Testis (tissue), 2 donors: ENCODE measurements around the gene RFC5.

Experiments
- CTCF ChIP-seq, 3 experiments: fragments of 450-650 bp in 2 of 3; fragments of 200-600 bp in 1 of 3; sonication (generic) in 1 of 3; IDR thresholded peaks; one replicate each; pipeline ENCODE4 v1.5.1; 2016 to 2019; ENCODE audit warnings: antibody characterized with exemption in 3 of 3, mild to moderate bottlenecking in 2 of 3, moderate library complexity in 1 of 3
- POLR2A ChIP-seq: fragments of 450-650 bp; IDR thresholded peaks from one replicate; pipeline ENCODE4 v1.6.1; 2017; ENCODE audit warnings: antibody characterized with exemption, mild to moderate bottlenecking, moderate library complexity

- TF ChIP-seq CTCF (IDR thresholded peaks at IDR 0.05) (no peak), POLR2A (no peak)
Observed at GRCh38 chr12:117994551-117995438, 21.7 kb upstream of the RFC5 start.
